GM18861 (cell line): ENCODE data around the gene TBX18.

Experiments
- ATAC-seq: cut with Tn5 transposase; IDR thresholded peaks from one replicate; pipeline ENCODE4 v1.9.1; 2021; ENCODE audit not compliant: unreplicated experiment

Gene TBX18

GRCh38 chr6:84749181-84749580, 15.2 kb downstream of the TBX18 start:
- no peak for ATAC-seq

- ATAC-seq: no peak
Observed at GRCh38 chr6:84748376-84748775, 16.0 kb downstream of the TBX18 start.

- ATAC-seq: no peak
Observed at GRCh38 chr6:84743616-84744015, 20.8 kb downstream of the TBX18 start.

- no peak for ATAC-seq
Observed at GRCh38 chr6:84740385-84740784, 24.0 kb downstream of the TBX18 start.

- no peak for ATAC-seq
Observed at GRCh38 chr6:84739866-84740208, 24.6 kb downstream of the TBX18 start.

- ATAC-seq: no peak
Observed at GRCh38 chr6:84738996-84739865, 25.2 kb downstream of the TBX18 start.

- ATAC-seq: no peak
Observed at GRCh38 chr6:84733889-84734288, 30.5 kb downstream of the TBX18 start.

- no peak for ATAC-seq
Observed at GRCh38 chr6:84731901-84732300, 32.5 kb downstream of the TBX18 start.

GRCh38 chr6:84731401-84731800, 33.0 kb downstream of the TBX18 start:
- no peak for ATAC-seq

- peak; percentile 79 for ATAC-seq
Observed at GRCh38 chr6:84728602-84729001, 35.8 kb downstream of the TBX18 start.

- no peak for ATAC-seq
Observed at GRCh38 chr6:84719152-84719551, 45.2 kb downstream of the TBX18 start.

- ATAC-seq: no peak
Observed at GRCh38 chr6:84718038-84718955, 46.1 kb downstream of the TBX18 start.

- ATAC-seq: no peak
Observed at GRCh38 chr6:84709121-84709520, 55.3 kb downstream of the TBX18 start.

- ATAC-seq: no peak
Observed at GRCh38 chr6:84707171-84707570, 57.2 kb downstream of the TBX18 start.

GRCh38 chr6:84696166-84696565, 68.2 kb downstream of the TBX18 start:
- ATAC-seq: no peak

GRCh38 chr6:84691978-84692623, 72.3 kb downstream of the TBX18 start:
- ATAC-seq: no peak

- no peak for ATAC-seq
Observed at GRCh38 chr6:84688141-84688873, 76.1 kb downstream of the TBX18 start.

- no peak for ATAC-seq
Observed at GRCh38 chr6:84687431-84687830, 77.0 kb downstream of the TBX18 start.

GRCh38 chr6:84685983-84686584, 78.3 kb downstream of the TBX18 start:
- no peak for ATAC-seq

GRCh38 chr6:84681693-84682326, 82.6 kb downstream of the TBX18 start:
- no peak for ATAC-seq
